HepG2 (cell line): ENCODE results near the gene SETD1B. TPM values are rescaled to one million over a fixed set of nuclear protein-coding genes. Genes with fewer than 3 reads are reported as not detected.

Experiments
- AGO2 ChIP-seq: fragments of 200-400 bp; formaldehyde crosslinking; optimal IDR thresholded peaks from 2 replicates; pipeline ENCODE3; 2017; ENCODE audit warnings: mild to moderate bottlenecking, low read depth, low read length, moderate library complexity
- ATF2 ChIP-seq: sonication (generic); formaldehyde crosslinking; IDR thresholded peaks from 2 replicates; pipeline ENCODE4 v1.4.0; 2020; ENCODE audit warnings: missing genetic modification reagents
- CREB1 ChIP-seq, 2 experiments: fragments of 450-650 bp in 1 of 2; IDR thresholded peaks; 2 replicates each; pipeline ENCODE4 v1.6.1; 2016 to 2017; ENCODE audit warnings: control low read depth in 1 of 2, mild to moderate bottlenecking in 1 of 2, missing compliant biosample characterization in 1 of 2, missing genetic modification characterization in 1 of 2
- DDIT3 ChIP-seq: sonication (generic); formaldehyde crosslinking; IDR thresholded peaks from 2 replicates; pipeline ENCODE4 v1.4.0; 2020; ENCODE audit warnings: mild to moderate bottlenecking, missing genetic modification reagents
- DNMT1 ChIP-seq: sonication (generic); formaldehyde crosslinking; IDR thresholded peaks from 2 replicates; pipeline ENCODE4 v1.5.1; 2020; ENCODE audit warnings: mild to moderate bottlenecking, missing genetic modification reagents
- E2F5 ChIP-seq: sonication (generic); formaldehyde crosslinking; conservative IDR thresholded peaks from 2 replicates; pipeline ENCODE4 v1.4.0; 2020; ENCODE audit warnings: missing genetic modification reagents
- HDAC1 ChIP-seq: sonication (generic); formaldehyde crosslinking; IDR thresholded peaks from 2 replicates; pipeline ENCODE4 v1.5.1; 2020; ENCODE audit warnings: mild to moderate bottlenecking, missing genetic modification reagents
- KLF13 ChIP-seq: sonication (generic); formaldehyde crosslinking; IDR thresholded peaks from 2 replicates; pipeline ENCODE4 v1.4.0; 2020; ENCODE audit warnings: mild to moderate bottlenecking, missing genetic modification reagents
- MTA3 ChIP-seq: sonication (generic); formaldehyde crosslinking; IDR thresholded peaks from 2 replicates; pipeline ENCODE4 v1.4.0; 2020; ENCODE audit warnings: missing genetic modification reagents
- NR2C2 ChIP-seq: sonication (generic); formaldehyde crosslinking; IDR thresholded peaks from 2 replicates; pipeline ENCODE4 v1.4.0; 2020; ENCODE audit warnings: missing genetic modification reagents, mild to moderate bottlenecking, moderate library complexity, borderline replicate concordance
- PREB ChIP-seq: sonication (generic); formaldehyde crosslinking; IDR thresholded peaks from 2 replicates; pipeline ENCODE4 v1.4.0; 2020; ENCODE audit warnings: missing genetic modification reagents
- RFX5 ChIP-seq: IDR thresholded peaks from 2 replicates; pipeline ENCODE4 v1.6.1; 2011; ENCODE audit warnings: low read depth, low read length, improper control_type of control experiment
- TAF1 ChIP-seq: sonication (generic); formaldehyde crosslinking; IDR thresholded peaks from 2 replicates; pipeline ENCODE4 v1.4.0; 2020; ENCODE audit warnings: missing genetic modification reagents
- TEAD2 ChIP-seq: sonication (generic); formaldehyde crosslinking; IDR thresholded peaks from 2 replicates; pipeline ENCODE4 v1.9.0; 2021; ENCODE audit warnings: missing genetic modification reagents
- ZBTB7A ChIP-seq: sonication (generic); formaldehyde crosslinking; IDR thresholded peaks from 2 replicates; pipeline ENCODE4 v1.8.0; 2022; ENCODE audit warnings: mild to moderate bottlenecking, missing genetic modification reagents
- ZFP91 ChIP-seq: sonication (generic); formaldehyde crosslinking; IDR thresholded peaks from 2 replicates; pipeline ENCODE4 v1.9.0; 2022; ENCODE audit warnings: missing genetic modification reagents, mild to moderate bottlenecking, borderline replicate concordance
- ZNF17 ChIP-seq: sonication (generic); formaldehyde crosslinking; IDR thresholded peaks from 2 replicates; pipeline ENCODE4 v1.5.0; 2020; ENCODE audit warnings: mild to moderate bottlenecking, missing genetic modification reagents
- ZNF180 ChIP-seq: sonication (generic); formaldehyde crosslinking; IDR thresholded peaks from 2 replicates; pipeline ENCODE4 v1.4.0; 2020; ENCODE audit warnings: low read depth, missing genetic modification reagents, borderline replicate concordance
- ZNF580 ChIP-seq: IDR thresholded peaks from 2 replicates; pipeline ENCODE4 v1.6.1; 2016; ENCODE audit warnings: low read depth, borderline replicate concordance
- ZNF775 ChIP-seq: sonication (generic); formaldehyde crosslinking; IDR thresholded peaks from 2 replicates; pipeline ENCODE4 v1.4.0; 2020; ENCODE audit warnings: missing genetic modification reagents, mild to moderate bottlenecking, moderate library complexity, borderline replicate concordance
- ZNF777 ChIP-seq: sonication (generic); formaldehyde crosslinking; IDR thresholded peaks from 2 replicates; pipeline ENCODE4 v1.4.0; 2020; ENCODE audit warnings: missing genetic modification reagents
- polyA plus RNA-seq, 8 experiments: library from polyadenylated mRNA; depleted of rRNA in 3 of 8; stranded (reverse) in 7 of 8; unstranded in 1 of 8; fragments of >200 nt; fragmentation: Illumina TruSeq in 4 of 8; extraction: Trizol in 4 of 8; gene quantifications; 2 replicates each; pipeline versions ENCODE4 v1.2.1 to v1.2.3, GENCODE V29; 2011 to 2016; ENCODE audit warnings: low read depth in 4 of 8, missing spikeins in 1 of 8, mixed read lengths in 1 of 8; ENCODE audit not compliant: insufficient read depth in 1 of 8
- total RNA-seq, 5 experiments: library from RNA; depleted of rRNA; stranded (reverse); fragments of >200 nt; fragmentation: Illumina TruSeq; extraction: Trizol; gene quantifications; 2 replicates each; pipeline ENCODE4 v1.2.3, GENCODE V29; 2016; ENCODE audit warnings: low read depth in 1 of 5

SETD1B gene
- total and polyA plus RNA-seq, 2 of the 13 experiments (the other 11 are each of a cell fraction or from before 2014, with no cell fraction given) = 1.1 to 1.4 TPM

- no peak for TF ChIP-seq TEAD2 (CRISPR knock-in tag)
- no peak for TF ChIP-seq ZNF17 (CRISPR knock-in tag)
- no peak for TF ChIP-seq CREB1 (IDR thresholded peaks at IDR 0.05)
- no peak for TF ChIP-seq CREB1 (CRISPR knock-in tag; IDR thresholded peaks at IDR 0.05)
- peak; percentile 68; the same call in 1 of the 2 replicates for TF ChIP-seq ZBTB7A (CRISPR knock-in tag)
- TF ChIP-seq ZNF180 (CRISPR knock-in tag) = no peak
- 0 out of 2 replicates have a peak, but pooled peaks have one; percentile 10 for TF ChIP-seq ZNF580 (CRISPR knock-in tag)
- TF ChIP-seq NR2C2 = no peak; the same call in 1 of the 2 replicates
- TF ChIP-seq AGO2 = no peak
- no peak for TF ChIP-seq RFX5
- no peak for TF ChIP-seq PREB (CRISPR knock-in tag)
- peak; percentile 56; the same call in 1 of the 2 replicates for TF ChIP-seq HDAC1
- no peak for TF ChIP-seq DDIT3 (CRISPR knock-in tag)
- TF ChIP-seq TAF1 (CRISPR knock-in tag) = peak; percentile 42
- no peak for TF ChIP-seq ZFP91 (CRISPR knock-in tag)
- no peak for TF ChIP-seq E2F5
- TF ChIP-seq ZNF777 (CRISPR knock-in tag) = no peak
- no peak for TF ChIP-seq MTA3
- no peak for TF ChIP-seq KLF13 (CRISPR knock-in tag)
- no peak for TF ChIP-seq DNMT1 (CRISPR knock-in tag)
- TF ChIP-seq ATF2 = no peak
- no peak for TF ChIP-seq ZNF775
Measured at GRCh38 chr12:121792607-121793439, 11.0 kb upstream of the SETD1B start (continued).
